GM06990 (cell line): Measurements from ENCODE around the gene XNDC1N.

ENCODE experiments used
- DNase-seq: peaks from one replicate; pipeline ENCODE4 v3.0.0-alpha.2; 2011; ENCODE audit not compliant: insufficient read length; ENCODE audit errors: extremely low read depth
- H3K27me3 ChIP-seq: replicated peaks from 2 replicates; pipeline ENCODE4 v1.6.0; 2011; ENCODE audit warnings: low read length; ENCODE audit not compliant: control insufficient read depth, insufficient read depth
- H3K36me3 ChIP-seq: 2 replicates; pipeline ENCODE4 v1.5.1; 2011; ENCODE audit warnings: low read length; ENCODE audit not compliant: control insufficient read depth, insufficient read depth
- H3K4me3 ChIP-seq: replicated peaks from 2 replicates; pipeline ENCODE4 v1.5.1; 2011; ENCODE audit warnings: low read depth, mild to moderate bottlenecking, control low read depth, low read length
- TF ChIP-seq, protein P1 (sequence below): IDR thresholded peaks from 2 replicates; pipeline ENCODE4 v1.5.1; 2011; ENCODE audit warnings: low read length, control low read depth, mild to moderate bottlenecking, inconsistent platforms; ENCODE audit not compliant: insufficient read depth, poor library complexity, severe bottlenecking

Gene XNDC1N

DNA sequence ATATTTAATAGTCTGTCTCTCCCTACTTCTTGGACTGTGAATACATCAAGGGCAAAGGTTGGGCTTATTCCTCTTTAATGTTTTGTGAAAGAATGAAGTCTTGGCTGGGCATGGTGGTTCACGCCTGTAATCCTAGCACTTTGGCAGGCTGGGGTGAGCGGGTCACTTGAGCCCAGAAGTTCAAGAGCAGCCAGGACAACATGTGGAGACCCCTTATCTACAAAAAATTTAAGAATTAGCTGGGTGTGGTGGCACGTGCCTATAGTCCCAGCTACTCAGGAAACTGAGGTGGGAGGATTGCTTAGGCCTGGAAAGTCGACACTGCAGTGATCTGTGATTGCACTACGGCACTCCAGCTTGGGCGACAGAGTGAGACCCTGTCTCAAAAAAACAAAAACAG is 20.6 kb upstream of the XNDC1N start:
- no peak overlapping the region for H3K4me3 ChIP-seq
- no peak for DNase-seq
- H3K27me3 ChIP-seq = no peaks in the 10 kb centered on the region
- H3K36me3 ChIP-seq = no peaks in the 10 kb centered on the region; the same call in 1 of the 2 replicates
- TF ChIP-seq, protein P1, sequence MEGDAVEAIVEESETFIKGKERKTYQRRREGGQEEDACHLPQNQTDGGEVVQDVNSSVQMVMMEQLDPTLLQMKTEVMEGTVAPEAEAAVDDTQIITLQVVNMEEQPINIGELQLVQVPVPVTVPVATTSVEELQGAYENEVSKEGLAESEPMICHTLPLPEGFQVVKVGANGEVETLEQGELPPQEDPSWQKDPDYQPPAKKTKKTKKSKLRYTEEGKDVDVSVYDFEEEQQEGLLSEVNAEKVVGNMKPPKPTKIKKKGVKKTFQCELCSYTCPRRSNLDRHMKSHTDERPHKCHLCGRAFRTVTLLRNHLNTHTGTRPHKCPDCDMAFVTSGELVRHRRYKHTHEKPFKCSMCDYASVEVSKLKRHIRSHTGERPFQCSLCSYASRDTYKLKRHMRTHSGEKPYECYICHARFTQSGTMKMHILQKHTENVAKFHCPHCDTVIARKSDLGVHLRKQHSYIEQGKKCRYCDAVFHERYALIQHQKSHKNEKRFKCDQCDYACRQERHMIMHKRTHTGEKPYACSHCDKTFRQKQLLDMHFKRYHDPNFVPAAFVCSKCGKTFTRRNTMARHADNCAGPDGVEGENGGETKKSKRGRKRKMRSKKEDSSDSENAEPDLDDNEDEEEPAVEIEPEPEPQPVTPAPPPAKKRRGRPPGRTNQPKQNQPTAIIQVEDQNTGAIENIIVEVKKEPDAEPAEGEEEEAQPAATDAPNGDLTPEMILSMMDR = no peak

DNA sequence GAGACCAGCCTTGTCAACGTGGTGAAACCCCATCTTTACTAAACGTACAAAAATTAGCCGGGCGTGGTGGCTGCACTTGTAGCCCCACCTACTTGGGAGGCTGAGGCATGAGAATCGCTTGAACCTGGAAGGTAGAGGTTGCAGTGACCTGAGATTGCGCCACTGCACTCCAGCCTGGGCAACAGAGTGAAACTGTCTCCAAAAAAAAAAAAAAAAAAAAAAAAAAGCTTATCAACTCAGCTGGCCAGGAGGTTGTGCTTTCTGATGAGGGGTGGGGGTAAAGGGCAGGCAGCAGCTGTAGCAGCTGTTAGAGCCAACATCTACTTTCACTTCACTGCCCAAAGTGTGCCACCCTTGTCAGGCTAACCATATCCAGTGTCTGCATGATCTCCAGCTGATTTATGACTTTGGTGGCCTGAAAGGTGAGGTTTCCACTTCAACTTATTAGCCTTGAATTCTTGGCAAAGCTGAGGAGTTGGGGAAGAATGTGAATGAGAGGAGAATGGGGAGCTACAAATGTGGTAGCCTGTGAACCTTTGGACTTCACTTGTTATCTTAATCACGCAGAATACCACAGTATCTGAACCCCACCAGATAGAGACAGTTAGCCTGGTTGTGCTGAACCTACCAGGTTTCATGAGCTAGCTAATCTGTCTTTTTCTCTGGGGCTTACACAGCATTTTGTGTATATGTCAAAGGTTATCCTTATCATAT is 20.1 kb upstream of the XNDC1N start:
- TF ChIP-seq, protein P1 = no peak
- Histone ChIP-seq H3K27me3 (no peaks in the 10 kb centered on the region), H3K4me3 (no peak overlapping the region), H3K36me3 (no peaks in the 10 kb centered on the region; the same call in 1 of the 2 replicates)
- no peak for DNase-seq

DNA sequence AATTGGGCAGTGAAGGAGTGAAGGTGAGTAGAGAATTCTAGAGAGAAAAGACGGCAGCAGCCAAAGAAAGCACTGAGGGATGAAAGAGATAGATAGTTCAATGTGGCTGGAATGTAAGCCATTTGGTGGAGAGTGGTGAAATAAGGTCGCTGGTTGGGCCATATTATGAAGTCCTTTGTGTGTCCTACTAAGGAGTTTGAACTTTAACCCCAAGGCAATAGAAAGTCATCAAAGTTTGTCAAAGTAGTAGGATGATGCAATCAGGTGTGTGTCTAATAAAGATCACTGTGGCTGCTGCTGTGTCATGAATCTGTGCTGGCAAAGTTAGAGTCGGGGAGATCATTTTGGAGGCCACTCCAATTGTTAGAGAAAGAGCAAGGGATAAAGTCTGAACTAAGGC is 19.1 kb upstream of the XNDC1N start:
- no peaks in the 10 kb centered on the region; the same call in 1 of the 2 replicates for H3K36me3 ChIP-seq
- H3K4me3 ChIP-seq = no peak overlapping the region
- no peak for DNase-seq
- H3K27me3 ChIP-seq = no peaks in the 10 kb centered on the region
- TF ChIP-seq, protein P1 = no peak

DNA sequence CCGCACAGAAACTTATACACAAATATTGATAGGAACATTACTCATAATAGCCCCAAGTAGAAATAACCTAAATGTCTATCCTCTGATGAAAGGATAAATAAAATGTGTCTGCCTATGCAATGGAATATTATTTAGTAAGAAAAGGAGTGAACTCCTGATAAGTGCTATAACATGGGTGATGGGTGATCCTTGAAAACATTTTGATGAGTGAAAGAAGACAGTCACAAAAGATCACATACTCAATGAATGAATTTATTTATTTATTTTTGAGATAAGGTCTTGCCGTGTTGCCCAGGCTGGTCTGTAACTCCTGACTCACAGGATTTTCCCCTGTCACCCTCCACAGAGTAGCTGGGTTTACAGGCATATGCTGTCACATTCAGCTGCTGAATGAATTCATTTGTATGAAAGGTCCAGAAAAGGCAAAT is 17.8 kb upstream of the XNDC1N start:
- TF ChIP-seq, protein P1 = no peak
- H3K36me3 ChIP-seq = no peaks in the 10 kb centered on the region; the same call in none of the 2 replicates
- H3K4me3 ChIP-seq = no peak overlapping the region
- no peaks in the 10 kb centered on the region for H3K27me3 ChIP-seq
- DNase-seq = no peak

DNA sequence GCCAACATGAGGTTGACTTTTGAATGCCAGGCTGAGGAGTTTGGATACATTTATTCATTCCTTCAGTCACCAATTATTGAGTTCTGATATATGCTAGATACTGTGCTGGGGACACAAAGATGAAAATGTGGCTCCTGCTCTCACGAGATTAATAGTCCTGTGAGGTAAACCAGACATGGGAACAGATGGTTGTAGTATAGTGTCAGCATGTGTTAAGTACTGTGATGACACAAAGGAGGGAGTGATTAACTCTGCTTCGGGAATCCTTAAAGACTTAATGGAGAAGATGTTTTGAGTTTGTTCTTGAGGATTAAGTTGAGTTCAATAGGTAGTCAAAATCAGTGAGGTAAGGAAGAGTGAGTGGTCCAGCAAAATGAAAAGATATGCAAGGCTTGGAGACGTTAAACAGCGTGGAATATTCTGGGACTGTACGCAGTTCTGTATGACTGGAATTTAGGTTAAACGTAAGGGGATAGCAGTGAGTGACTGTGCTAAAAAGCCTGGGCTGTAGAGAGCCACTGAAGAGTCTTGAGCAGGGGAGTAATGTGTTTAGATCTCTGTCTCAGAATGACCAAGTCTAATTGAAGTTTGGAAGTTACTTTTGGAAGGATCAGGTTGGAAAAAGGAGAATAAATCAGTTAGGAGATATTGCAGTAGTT is 12.3 kb upstream of the XNDC1N start:
- no peaks in the 10 kb centered on the region; the same call in none of the 2 replicates for H3K36me3 ChIP-seq
- TF ChIP-seq, protein P1 = no peak
- DNase-seq = no peak
- no peak overlapping the region for H3K4me3 ChIP-seq
- H3K27me3 ChIP-seq = no peaks in the 10 kb centered on the region
